ENCODE measurements around the gene CD22.
A peak's percentile ranks its signal among the peaks of the same experiment; 100 is the strongest.
"Not testable (repeated sequence)": the region's sequence is repeated elsewhere in the genome, so short reads cannot be mapped to it uniquely, and the experiment has no call there.

Gene CD22

DNA sequence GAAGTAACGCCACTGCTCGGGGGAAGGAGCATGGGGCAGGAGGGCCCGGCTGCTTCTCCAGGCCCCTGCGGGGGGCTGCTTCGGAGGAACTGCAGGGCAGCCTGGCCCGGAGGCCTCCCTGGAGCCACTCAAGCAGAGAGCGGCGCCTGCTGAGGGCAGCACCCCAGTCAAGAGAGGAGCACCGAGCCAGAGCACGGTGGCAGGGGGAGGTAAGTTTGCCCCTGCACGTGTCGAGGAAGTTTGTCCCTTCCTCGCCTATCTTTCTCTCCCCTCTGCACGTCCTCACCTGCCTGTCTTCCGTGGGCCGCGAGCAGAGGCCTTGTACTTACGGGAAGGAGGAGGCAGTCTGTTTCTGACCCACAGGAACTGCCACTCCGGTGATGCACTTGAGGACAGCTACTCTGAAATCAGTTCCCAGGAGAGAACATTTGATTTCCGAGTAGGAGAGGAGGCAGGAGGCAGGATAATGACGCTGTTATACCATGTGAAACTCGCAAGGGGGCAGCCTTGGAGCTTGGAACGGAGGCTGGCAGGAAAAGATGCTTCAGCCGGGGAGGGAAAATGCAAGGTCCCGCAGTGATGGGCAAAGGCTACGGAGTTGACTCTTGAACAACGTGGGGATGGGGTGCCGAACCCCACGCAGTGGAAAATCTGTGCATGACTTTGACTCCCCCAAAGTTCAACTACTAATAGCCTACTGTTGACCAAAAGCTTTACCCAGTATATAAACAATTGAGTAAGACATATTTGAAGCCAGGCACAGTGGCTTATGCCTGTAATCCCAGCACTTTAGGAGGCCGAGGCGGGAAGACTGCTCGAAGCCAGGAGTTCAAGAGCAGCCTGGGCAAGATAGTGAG is 23.7 kb downstream of the CD22 start:
- no peak for DNase-seq (ENCODE audit: extremely low spot score, insufficient read length, low read depth)
- peak; percentile 94 for FAIRE-seq

DNA sequence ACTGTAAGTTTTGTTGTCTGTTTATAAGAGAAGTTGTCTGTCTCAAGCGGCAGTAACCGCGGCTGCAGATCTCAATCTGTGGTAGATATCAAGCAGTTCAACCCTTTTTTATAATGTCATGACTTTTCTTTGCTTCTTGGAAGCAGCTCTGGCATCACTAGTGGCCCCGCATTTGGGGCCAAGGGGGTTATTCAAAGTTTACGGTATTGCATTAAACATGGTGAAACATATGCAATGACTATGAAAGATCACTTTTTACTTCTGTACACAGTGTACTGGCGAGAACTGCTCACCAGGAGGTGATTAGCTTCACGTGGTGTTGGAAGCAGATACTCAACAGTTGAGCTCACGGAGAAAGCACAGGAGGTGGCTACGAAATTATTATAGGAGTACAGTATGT is 24.6 kb downstream of the CD22 start:
- no peak for FAIRE-seq
- DNase-seq (ENCODE audit: extremely low spot score, insufficient read length, low read depth), result no peak

DNA sequence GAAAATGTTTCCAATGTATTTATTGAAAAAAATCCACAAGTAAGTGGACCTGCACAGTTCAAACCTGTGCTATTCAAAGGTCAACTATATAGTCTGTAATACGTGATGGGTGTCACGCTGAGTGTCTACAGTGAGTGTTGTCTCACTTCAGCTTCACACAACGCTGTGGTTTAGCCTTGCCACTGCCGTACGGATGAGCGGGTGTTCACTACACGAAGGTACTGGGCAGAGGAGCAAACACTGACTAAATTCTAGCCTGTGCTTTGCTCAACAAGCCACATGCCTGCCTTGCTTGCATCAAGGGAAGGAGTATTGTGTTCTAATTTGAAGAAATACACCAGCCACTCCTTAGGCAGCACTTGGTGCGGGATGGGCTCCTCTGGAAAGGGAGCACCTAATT is 25.9 kb downstream of the CD22 start:
- FAIRE-seq (no peak), DNase-seq (ENCODE audit: extremely low spot score, insufficient read length, low read depth) (no peak)

DNA sequence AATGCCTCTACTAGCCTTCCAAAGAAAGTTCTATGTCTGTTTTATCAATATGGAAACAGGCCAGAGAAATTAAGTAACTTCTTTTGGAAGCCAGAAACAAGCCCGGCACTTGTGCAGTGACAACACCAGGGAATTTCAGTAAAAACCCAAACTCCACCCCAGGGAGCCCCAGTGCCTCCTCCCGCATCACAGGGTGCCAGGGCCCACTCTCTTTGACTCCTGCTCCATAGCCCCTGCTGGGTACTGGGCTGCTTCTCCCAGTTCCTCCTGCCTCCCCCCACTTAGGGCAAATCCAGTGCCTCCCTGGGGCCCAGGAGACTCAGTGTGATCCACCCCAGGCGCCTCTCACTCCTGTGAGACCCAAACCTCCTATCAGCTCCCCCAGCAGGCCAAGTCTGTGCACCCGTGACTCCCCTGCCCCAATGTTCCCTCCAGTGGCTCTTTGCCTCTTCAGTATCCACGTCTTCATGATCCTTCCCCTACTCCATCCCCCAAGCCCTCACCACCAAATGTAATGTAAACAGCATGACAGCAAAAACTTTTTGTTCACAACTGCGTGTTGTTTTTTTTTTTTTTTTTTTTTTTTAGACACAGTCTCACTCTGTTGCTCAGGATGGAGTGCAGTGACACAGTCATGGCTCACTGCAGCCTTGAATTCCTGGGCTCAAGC is 26.9 kb downstream of the CD22 start:
- DNase-seq (ENCODE audit: extremely low spot score, insufficient read length, low read depth), result no peak
- FAIRE-seq, result no peak

DNA sequence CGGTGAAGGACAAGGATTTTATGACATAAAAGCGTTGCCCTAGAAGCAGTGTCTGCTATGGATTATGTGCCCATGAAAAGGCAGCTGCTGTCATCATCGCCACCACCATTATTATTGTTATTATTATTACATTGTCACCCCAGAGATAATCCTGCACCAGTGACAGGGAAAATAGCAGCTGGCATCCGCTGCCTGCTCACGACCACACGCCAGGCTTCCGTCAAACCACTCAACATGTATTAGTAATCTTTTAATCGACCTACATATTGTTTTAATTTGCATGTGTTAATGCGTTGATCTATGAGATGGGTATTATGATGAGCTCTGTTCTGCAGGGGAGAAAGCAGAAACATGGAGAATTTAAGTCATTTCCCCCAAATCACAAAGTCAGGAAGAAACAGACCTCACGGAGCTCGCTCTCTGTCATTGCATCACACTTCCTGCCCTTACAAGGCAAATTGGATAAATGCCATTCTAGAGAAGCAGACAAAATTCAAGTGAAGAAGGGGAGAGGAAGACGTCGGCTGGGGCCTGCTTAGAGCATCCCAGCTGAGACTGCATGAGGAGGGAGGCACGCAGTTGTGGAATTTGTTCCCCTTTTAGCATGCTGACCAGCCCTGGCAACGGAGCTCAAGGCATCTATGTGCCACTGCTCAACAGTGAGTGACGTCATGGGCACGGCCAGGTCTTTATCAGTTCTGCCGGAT is 29.0 kb downstream of the CD22 start, which contains the start of gene FFAR3:
Gene FFAR3, plus strand, starts transcription at position 594 of the 707 bp plus-strand sequence. CDS start 431 bp downstream, outside the sequence.
- DNase-seq (ENCODE audit: extremely low spot score, insufficient read length, low read depth), result no peak
- no peak for FAIRE-seq

DNA sequence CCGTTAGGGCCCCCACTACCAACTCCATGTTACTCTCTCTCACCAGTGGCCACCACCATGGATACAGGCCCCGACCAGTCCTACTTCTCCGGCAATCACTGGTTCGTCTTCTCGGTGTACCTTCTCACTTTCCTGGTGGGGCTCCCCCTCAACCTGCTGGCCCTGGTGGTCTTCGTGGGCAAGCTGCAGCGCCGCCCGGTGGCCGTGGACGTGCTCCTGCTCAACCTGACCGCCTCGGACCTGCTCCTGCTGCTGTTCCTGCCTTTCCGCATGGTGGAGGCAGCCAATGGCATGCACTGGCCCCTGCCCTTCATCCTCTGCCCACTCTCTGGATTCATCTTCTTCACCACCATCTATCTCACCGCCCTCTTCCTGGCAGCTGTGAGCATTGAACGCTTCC is 29.8 kb downstream of the CD22 start:
- not testable (repeated sequence) for FAIRE-seq; DNase-seq (ENCODE audit: extremely low spot score, insufficient read length, low read depth)

DNA sequence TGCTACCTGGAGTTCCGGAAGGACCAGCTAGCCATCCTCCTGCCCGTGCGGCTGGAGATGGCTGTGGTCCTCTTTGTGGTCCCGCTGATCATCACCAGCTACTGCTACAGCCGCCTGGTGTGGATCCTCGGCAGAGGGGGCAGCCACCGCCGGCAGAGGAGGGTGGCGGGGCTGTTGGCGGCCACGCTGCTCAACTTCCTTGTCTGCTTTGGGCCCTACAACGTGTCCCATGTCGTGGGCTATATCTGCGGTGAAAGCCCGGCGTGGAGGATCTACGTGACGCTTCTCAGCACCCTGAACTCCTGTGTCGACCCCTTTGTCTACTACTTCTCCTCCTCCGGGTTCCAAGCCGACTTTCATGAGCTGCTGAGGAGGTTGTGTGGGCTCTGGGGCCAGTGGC is 30.4 kb downstream of the CD22 start:
- not testable (repeated sequence) for DNase-seq (ENCODE audit: extremely low spot score, insufficient read length, low read depth); FAIRE-seq

DNA sequence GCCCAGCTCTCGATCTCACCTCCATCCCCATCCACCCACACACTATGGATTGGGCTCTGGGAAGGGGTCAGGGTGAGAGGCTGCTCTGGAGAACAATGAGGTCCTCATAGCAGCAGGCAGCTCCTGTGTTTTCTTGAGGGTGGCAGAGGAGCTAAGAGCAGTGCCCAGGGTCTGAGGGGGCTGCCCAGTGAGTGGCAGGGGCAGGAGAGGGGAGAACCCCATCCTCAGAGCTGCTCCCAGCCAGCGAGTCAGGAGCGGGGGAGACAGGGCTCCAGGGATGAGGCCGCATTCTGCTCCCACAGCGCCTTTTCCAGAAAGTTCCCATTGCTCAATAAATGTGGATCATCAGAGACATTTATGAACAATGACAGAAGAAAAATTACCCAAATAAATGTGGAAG is 31.1 kb downstream of the CD22 start:
- not testable (repeated sequence) for DNase-seq (ENCODE audit: extremely low spot score, insufficient read length, low read depth)
- FAIRE-seq, result peak; percentile 72

DNA sequence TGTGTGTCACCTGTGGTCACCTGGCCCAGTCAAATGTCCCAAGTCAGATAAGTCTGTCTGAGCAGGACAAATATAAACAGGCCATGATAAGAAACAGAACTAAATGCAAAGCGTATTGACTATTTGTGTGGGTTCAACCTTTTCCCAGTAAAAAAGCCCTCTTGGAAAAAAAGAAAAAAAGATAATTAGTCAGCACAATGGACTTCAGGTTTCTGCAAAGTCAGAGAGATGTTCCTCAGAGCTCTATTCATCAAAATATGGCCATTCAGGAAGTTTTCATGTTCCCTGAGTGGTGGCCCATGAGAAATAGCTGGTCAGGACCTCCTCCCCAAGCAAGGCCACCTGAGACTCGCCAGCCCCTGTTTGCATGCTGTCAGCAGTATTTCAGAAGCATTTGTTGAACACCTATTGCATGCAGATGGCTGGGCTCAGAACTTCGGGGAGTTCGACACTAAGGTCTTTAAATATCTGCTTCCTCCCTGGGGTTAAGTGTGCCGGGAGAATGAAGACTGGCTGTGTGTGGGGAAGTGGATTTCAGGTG is 32.0 kb downstream of the CD22 start:
- DNase-seq (ENCODE audit: extremely low spot score, insufficient read length, low read depth) (no peak), FAIRE-seq (no peak)

DNA sequence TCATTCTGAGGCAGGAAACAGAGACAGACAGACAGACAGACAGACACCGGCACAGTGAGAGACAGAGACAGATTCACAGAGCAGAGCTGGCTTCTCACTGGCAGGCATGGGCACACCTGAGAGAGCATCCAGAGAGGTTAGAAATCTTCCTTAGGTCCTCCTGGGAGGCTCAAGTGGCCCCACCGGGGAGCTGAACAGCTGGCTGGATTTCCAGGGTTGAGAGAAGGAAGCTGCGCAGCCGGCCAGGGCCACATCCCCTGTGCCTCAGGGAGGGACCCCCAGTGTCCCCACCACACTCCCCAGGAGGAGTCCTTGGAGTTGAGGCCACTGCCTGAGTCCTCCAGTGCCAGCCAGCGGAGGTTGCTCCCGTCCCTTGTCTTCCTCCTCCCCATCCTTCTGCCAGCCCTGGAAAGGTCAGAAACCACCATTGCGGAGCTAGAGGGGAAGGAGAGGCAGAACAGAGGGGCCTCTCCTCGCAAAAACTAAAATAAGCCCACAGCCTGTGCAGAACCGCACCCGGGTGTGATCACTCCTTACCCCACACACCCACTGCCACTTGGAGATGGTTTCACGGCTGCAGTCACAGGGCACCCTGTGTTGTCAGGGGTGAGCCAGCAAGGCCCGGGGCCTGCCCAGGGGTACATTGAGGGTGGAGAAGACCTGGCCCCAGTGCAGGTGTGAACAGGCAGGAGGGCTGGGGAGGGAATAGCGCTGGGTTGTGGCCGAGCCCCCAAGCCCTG is 33.4 kb downstream of the CD22 start:
- no peak for FAIRE-seq
- DNase-seq (ENCODE audit: extremely low spot score, insufficient read length, low read depth), result no peak

DNA sequence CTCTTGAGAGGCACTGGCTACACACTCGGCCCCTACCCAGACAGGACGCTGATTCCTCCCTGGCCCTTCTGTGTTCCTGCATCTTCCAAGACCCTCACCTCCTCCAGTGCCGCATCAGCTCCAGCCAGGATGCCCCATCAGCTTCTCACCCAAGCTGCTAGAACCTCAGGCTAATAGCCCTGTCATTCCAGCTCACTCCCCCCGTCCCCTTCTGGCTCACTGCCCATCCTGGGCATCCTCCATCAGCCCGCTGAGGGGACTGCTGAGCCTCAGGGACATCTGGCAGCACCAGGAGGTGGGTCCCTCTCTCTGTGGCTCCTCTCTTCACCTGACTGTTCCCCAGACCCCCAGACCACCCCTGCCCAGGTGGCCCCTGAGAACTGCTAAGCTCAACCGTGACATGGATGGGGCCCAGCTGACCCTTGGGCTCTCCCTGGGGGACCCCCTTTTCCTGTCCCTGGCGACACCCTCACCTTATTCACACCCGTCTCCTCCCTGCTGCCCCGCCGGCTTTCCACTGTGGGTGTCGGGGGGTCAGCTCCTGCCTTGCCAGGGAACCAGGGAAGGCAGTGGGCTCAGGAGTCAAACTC is 34.1 kb downstream of the CD22 start:
- FAIRE-seq (no peak), DNase-seq (ENCODE audit: extremely low spot score, insufficient read length, low read depth) (no peak)

DNA sequence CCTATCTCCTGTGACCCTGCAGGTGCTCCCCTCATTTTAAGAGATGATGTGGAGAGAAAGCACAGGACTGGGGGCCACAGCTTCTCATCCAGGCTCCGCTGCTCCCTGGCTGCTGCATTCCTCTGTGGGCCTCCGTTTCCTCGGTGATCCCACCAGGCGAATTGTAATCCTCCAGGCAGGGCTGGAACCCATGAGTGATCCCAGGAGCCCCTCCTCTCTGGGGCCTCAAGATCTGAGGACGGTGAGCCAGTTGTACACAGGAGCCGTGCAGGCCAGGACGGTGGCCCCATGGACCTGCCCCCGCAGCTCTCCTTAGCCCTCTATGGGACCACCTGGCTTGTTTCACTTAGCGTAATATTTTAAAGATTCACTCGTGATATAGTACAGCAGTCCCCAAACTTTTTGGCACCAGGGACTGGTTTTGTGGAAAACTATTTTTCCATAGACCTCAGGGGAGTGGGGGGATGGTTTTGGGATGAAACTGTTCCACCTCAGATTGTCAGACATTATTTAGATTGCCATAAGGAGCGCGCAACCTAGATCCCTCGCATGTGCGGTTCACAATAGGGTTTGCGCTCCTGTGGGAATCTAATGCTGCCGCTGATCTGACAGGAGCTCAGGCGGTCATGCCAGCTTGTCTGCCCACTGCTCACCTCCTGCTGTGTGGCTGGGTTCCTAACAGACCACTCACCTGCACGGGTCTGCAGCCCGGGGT is 34.9 kb downstream of the CD22 start:
- FAIRE-seq, result no peak

DNA sequence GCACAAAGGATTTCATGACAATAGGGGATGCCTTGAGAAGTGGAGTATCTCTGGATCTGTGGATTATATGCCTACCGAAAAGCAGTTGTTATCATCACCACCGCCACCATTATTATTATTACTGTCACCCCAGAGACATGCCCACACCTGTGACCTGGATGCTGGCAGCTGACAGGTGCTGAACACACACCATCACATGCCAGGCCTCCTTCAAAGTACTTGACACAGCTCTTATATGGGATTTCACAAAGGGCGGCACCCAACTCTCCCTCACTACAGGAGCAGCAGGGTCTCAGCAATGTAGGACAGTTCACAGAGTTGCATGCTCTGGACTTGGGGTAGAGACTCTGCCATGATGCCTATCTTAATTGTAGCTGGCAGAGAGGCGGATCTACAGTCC is 36.3 kb downstream of the CD22 start:
- DNase-seq (ENCODE audit: extremely low spot score, insufficient read length, low read depth) (no peak), FAIRE-seq (no peak)

More for the DNA sequence above, 34.9 kb downstream of the CD22 start:
- DNase-seq (ENCODE audit: extremely low spot score, insufficient read length, low read depth), result no peak

DNA sequence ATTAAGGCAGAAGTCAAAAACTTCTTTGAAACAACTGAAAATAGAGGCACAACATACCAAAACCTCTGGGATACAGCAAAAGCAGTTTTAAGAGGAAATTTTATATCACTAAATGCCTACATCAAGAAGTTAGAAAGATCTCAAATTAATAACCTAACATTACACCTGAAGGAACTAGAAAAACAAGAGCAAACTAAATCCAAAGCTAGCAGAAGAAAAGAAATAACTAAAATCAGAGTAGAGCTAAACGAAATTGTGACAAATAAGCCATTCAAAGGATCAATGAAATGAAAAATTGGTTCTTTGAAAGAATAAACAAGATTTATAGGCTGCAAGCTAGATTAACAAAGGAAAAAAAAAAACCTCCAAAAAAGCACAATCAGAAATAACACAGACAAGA is 39.4 kb downstream of the CD22 start:
- DNase-seq (ENCODE audit: extremely low spot score, insufficient read length, low read depth) (no peak), FAIRE-seq (no peak)

DNA sequence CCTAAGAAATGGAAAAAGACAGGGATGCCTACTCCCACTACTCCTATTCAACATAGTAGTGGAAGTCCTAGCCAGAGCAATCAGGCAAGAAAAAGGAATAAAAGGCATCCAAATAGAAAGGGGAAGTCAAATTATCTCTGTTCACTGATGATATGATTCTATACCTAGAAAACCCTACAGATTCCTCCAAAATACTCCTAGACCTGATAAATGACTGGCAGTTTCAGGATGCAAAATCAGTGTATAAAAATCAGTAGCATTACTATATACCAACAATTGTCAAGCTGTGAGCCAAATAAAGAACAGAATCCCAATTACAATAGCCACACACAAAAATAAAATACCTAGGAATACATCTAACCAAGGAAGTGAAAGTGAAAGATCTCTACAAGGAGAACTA is 40.5 kb downstream of the CD22 start:
- no peak for DNase-seq (ENCODE audit: extremely low spot score, insufficient read length, low read depth)
- FAIRE-seq, result no peak

DNA sequence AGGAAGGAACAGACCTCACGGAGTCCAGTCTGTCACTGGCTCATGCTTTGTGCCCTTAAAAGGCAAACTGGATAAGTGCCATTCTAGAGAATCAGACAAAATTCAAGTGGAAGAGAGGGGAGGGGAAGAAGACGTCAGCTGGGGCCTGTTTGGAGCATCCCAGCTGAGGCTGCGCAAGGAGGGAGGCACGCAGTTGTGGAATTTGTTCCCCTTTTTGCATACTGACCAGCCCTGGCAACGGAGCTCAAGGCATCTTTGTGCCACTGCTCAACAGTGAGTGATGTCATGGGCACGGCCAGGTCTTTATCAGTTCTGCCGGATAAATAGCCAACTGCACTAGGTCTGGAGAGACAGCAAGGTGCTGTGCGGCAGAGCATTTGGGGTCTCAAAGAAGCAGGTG is 41.7 kb downstream of the CD22 start, which contains the start of gene GPR42:
Gene GPR42, plus strand, starts transcription at position 347 of the 400 bp plus-strand sequence. CDS start 292 bp downstream, outside the sequence.
- DNase-seq (ENCODE audit: extremely low spot score, insufficient read length, low read depth) (no peak), FAIRE-seq (no peak)

DNA sequence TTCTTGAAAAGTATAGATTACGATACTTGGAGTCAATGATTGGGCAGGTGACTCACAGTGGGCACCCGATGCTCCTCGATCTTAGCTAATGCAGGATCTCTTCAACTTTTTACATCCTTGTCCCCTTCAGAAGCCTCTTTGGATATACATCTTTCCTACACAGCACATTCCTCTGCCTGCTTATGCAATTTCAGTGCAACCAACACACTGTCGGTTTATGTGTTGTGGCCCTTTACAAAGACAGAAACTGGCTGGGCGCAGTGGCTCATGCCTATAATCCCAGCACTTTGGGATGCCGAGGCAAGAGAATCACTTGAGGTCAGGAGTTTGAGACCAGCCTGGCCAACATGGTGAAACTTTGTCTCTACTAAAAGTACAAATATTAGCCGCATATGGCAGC is 44.5 kb downstream of the CD22 start:
- no peak for FAIRE-seq
- no peak for DNase-seq (ENCODE audit: extremely low spot score, insufficient read length, low read depth)

DNA sequence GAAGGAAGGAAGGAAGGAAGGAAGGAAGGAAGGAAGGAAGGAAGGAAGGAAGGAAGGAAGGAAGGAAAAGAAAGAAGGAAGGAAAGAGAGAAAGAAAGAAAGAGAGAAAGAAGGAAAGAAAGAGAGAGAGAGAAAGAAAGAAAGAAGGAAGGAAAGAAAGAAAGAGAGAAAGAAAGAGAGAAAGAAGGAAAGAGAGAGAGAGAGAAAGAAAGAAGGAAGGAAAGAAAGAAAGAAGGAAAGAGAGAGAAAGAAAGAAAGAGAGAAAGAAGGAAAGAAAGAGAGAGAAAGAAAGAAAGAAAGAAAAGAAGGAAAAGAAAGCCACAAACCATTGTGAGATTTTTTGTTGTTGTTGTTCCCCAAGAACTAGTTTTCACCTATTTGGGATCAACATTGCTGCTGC is 45.0 kb downstream of the CD22 start:
- not testable (repeated sequence) for DNase-seq (ENCODE audit: extremely low spot score, insufficient read length, low read depth); FAIRE-seq

Data from GM18507 (cell line).